Natural killer cell (primary cell): ENCODE results near the gene SLC9A7. TPM values are rescaled to one million over a fixed set of nuclear protein-coding genes. Genes with fewer than 3 reads are reported as not detected.

Source experiments
- ATAC-seq, 3 donors: fragments of 150-1000 bp in 2 of 3; fragments of 200-7000 bp in 1 of 3; cut with Tn5 transposase; 1 replicate in 1 of 3; 2 replicates in 2 of 3; pipeline ENCODE4 v1.10.0; 2021; ENCODE audit warnings: mild to moderate bottlenecking in 2 of 3, moderate library complexity in 2 of 3
- DNase-seq, 2 donors: peaks; one replicate each; pipeline versions ENCODE4 v3.0.0 to v3.0.0-alpha.2; 2013 to 2021; ENCODE audit warnings: mixed read lengths in 1 of 2
- H3K27ac ChIP-seq: one replicate; pipeline ENCODE4 v1.5.1; 2013; ENCODE audit warnings: mild to moderate bottlenecking, low read length
- H3K27me3 ChIP-seq: one replicate; pipeline ENCODE4 v1.6.1; 2013; ENCODE audit warnings: low read length; ENCODE audit not compliant: control insufficient read depth, insufficient read depth
- H3K36me3 ChIP-seq: one replicate; pipeline ENCODE4 v1.6.1; 2013; ENCODE audit warnings: low read length; ENCODE audit not compliant: control insufficient read depth, insufficient read depth
- H3K4me1 ChIP-seq: one replicate; pipeline ENCODE4 v1.6.1; 2013; ENCODE audit warnings: low read length; ENCODE audit not compliant: control insufficient read depth, insufficient read depth
- H3K4me3 ChIP-seq: one replicate; pipeline ENCODE4 v1.5.1; 2013; ENCODE audit warnings: low read length
- H3K9me3 ChIP-seq: one replicate; pipeline ENCODE4 v1.6.1; 2013; ENCODE audit warnings: low read length; ENCODE audit not compliant: control insufficient read depth, insufficient read depth
- H3K27ac Mint-ChIP-seq, 2 donors: one replicate each; pipeline ENCODE4 v1.8.0; 2022; ENCODE audit warnings: mild to moderate bottlenecking in 2 of 2, mixed read lengths in 2 of 2, moderate library complexity in 1 of 2
- H3K27me3 Mint-ChIP-seq, 2 donors: one replicate each; pipeline ENCODE4 v1.8.0; 2022; ENCODE audit warnings: low read depth in 2 of 2, mixed read lengths in 2 of 2
- H3K36me3 Mint-ChIP-seq: one replicate; pipeline ENCODE4 v1.8.0; 2022; ENCODE audit warnings: mixed read lengths
- H3K4me1 Mint-ChIP-seq, 2 donors: one replicate each; pipeline ENCODE4 v1.8.0; 2022; ENCODE audit warnings: mixed read lengths in 2 of 2
- H3K4me3 Mint-ChIP-seq: one replicate; pipeline ENCODE4 v1.8.0; 2022; ENCODE audit warnings: mild to moderate bottlenecking, moderate library complexity, mixed read lengths
- H3K9me3 Mint-ChIP-seq, 2 donors: one replicate each; pipeline ENCODE4 v1.8.0; 2022; ENCODE audit warnings: mixed read lengths in 2 of 2
- WGBS: methylation state at CpG from one replicate; pipeline ENCODE4 v1.1.7; 2013; ENCODE audit warnings: missing lambda C conversion rate; ENCODE audit not compliant: insufficient coverage; 5-methylcytosine and 5-hydroxymethylcytosine counted together
- intact Hi-C: fragments of 100-400 bp; cut with micrococcal nuclease; formaldehyde crosslinking; loops from one replicate; pipeline ENCODE4 v1.14.2; 2022
- total RNA-seq, 4 donors: library from RNA; stranded (reverse); fragments of 120-200 nt in 1 of 4; gene quantifications; one replicate each; pipeline versions ENCODE4 v1.2.3 to v1.2.4, GENCODE V29; 2013 to 2022
- TF ChIP-seq, protein P1 (sequence below): fragments of 200-600 bp; IDR thresholded peaks from one replicate; pipeline ENCODE4 v1.8.0; 2022; ENCODE audit warnings: antibody characterized with exemption

SLC9A7 gene
- total RNA-seq, 3 donors from 2014 or later (not counting 1 experiment from before 2014, with no cell fraction given), result 0.39 to 1.1 (median 0.75) TPM

DNA sequence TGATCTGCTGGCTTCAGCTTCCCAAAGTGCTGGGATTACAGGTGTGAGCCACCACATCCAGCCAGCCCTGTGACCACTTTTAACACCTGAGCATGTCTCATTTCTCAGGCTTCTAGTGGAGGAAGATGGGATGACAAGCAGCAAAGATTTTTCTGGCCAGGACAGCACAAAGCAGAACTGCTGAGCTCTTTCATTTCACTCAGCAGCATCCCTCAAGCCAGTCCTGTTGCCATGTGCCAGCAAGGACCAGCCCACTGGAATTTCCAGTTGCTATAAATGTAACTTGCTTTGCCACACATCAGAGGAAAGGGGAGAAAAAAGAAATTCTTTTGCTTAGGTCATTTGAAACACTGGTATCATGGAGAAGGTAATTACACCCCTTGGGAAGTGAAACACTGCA, 75.9 kb downstream of the SLC9A7 start:
- no peaks in the 10 kb centered on the region for H3K27me3 ChIP-seq
- TF ChIP-seq, protein P1, sequence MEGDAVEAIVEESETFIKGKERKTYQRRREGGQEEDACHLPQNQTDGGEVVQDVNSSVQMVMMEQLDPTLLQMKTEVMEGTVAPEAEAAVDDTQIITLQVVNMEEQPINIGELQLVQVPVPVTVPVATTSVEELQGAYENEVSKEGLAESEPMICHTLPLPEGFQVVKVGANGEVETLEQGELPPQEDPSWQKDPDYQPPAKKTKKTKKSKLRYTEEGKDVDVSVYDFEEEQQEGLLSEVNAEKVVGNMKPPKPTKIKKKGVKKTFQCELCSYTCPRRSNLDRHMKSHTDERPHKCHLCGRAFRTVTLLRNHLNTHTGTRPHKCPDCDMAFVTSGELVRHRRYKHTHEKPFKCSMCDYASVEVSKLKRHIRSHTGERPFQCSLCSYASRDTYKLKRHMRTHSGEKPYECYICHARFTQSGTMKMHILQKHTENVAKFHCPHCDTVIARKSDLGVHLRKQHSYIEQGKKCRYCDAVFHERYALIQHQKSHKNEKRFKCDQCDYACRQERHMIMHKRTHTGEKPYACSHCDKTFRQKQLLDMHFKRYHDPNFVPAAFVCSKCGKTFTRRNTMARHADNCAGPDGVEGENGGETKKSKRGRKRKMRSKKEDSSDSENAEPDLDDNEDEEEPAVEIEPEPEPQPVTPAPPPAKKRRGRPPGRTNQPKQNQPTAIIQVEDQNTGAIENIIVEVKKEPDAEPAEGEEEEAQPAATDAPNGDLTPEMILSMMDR, result no peak
- no peak overlapping the region for H3K27ac Mint-ChIP-seq
- H3K4me1 ChIP-seq, result no peaks in the 10 kb centered on the region
- no peak overlapping the region for H3K4me3 ChIP-seq
- DNase-seq, result no peak
- no peaks in the 10 kb centered on the region for H3K4me1 Mint-ChIP-seq
- no peak for ATAC-seq
- intact Hi-C loops, result loop anchor here (10.0 kb wide), 1 partner anchor 138 kb away; the partner anchor contains the start of gene ZNF674
- no peaks in the 10 kb centered on the region for H3K9me3 Mint-ChIP-seq
- no peak overlapping the region for H3K27ac ChIP-seq
- no peak overlapping the region for H3K4me3 Mint-ChIP-seq
- H3K36me3 Mint-ChIP-seq, result no peaks in the 10 kb centered on the region
- no peaks in the 10 kb centered on the region for H3K36me3 ChIP-seq
- peaks cover 0 to 8% of the 10 kb centered on the region in 2 donors for H3K27me3 Mint-ChIP-seq
- H3K9me3 ChIP-seq, result no peaks in the 10 kb centered on the region

GRCh38 chrX:46681849-46682248, 77.1 kb downstream of the SLC9A7 start:
- Mint-ChIP-seq H3K36me3 (no peaks in the 10 kb centered on the region), H3K9me3 (no peaks in the 10 kb centered on the region), H3K27me3 (peaks cover 0 to 6% of the 10 kb centered on the region in 2 donors), H3K4me3 (no peak overlapping the region), H3K4me1 (no peaks in the 10 kb centered on the region), H3K27ac (no peak overlapping the region)
- no peaks in the 10 kb centered on the region for H3K36me3 ChIP-seq
- TF ChIP-seq, protein P1, result no peak
- DNase-seq, result no peak
- H3K27me3 ChIP-seq, result no peaks in the 10 kb centered on the region
- no peak overlapping the region for H3K27ac ChIP-seq
- WGBS, result 100% methylated on average over 1 of the region's 3 CpGs
- no peaks in the 10 kb centered on the region for H3K9me3 ChIP-seq
- H3K4me1 ChIP-seq, result no peaks in the 10 kb centered on the region
- intact Hi-C loops, result loop anchor here (10.0 kb wide), 1 partner anchor 137 kb away; the partner anchor contains the start of gene ZNF674
- no peak for ATAC-seq
- no peak overlapping the region for H3K4me3 ChIP-seq

- H3K9me3 ChIP-seq, result no peaks in the 10 kb centered on the region
- H3K4me3 ChIP-seq, result no peak overlapping the region
- no peak for DNase-seq
- H3K4me1 ChIP-seq, result no peaks in the 10 kb centered on the region
- Mint-ChIP-seq H3K36me3 (no peaks in the 10 kb centered on the region), H3K4me3 (no peak overlapping the region), H3K27ac (no peak overlapping the region), H3K27me3 (peaks cover 0 to 1% of the 10 kb centered on the region in 2 donors), H3K4me1 (no peaks in the 10 kb centered on the region), H3K9me3 (no peaks in the 10 kb centered on the region)
- H3K27me3 ChIP-seq, result no peaks in the 10 kb centered on the region
- H3K36me3 ChIP-seq, result no peaks in the 10 kb centered on the region
- TF ChIP-seq, protein P1, result no peak
- whole genome bisulfite sequencing, result no CpG with 5 or more reads among the region's 2 CpGs
- ATAC-seq, result no peak
- H3K27ac ChIP-seq, result no peak overlapping the region
- intact Hi-C loops, result no loop called here
Measured at GRCh38 chrX:46678232-46678631, 80.7 kb downstream of the SLC9A7 start.
